HUES64 (cell line): ENCODE data around the gene SLC25A18.

Source experiments
- H3K27ac ChIP-seq: 2 replicates; pipeline ENCODE4 v1.7.0; 2013; ENCODE audit warnings: low read depth, low read length, inconsistent platforms
- H3K27me3 ChIP-seq: 2 replicates; pipeline ENCODE4 v1.6.1; 2013; ENCODE audit warnings: mild to moderate bottlenecking, low read length; ENCODE audit not compliant: insufficient read depth
- H3K36me3 ChIP-seq: 2 replicates; pipeline ENCODE4 v1.6.1; 2013; ENCODE audit warnings: mild to moderate bottlenecking, low read length; ENCODE audit not compliant: insufficient read depth
- H3K4me1 ChIP-seq: 2 replicates; pipeline ENCODE4 v1.6.1; 2013; ENCODE audit warnings: mild to moderate bottlenecking, low read length, moderate library complexity; ENCODE audit not compliant: insufficient read depth
- H3K4me3 ChIP-seq: 2 replicates; pipeline ENCODE4 v1.5.1; 2013; ENCODE audit warnings: mild to moderate bottlenecking, low read length, moderate library complexity
- H3K9ac ChIP-seq: 2 replicates; pipeline ENCODE4 v1.6.1; 2013; ENCODE audit warnings: mild to moderate bottlenecking, low read depth, low read length
- H3K9me3 ChIP-seq: 2 replicates; pipeline ENCODE4 v1.6.1; 2013; ENCODE audit warnings: low read depth, low read length; ENCODE audit not compliant: insufficient read depth
- WGBS: fragments of 150-250, 120-280 bp; methylation state at CpG from one replicate; pipeline ENCODE4 v1.1.7; 2013; ENCODE audit warnings: missing lambda C conversion rate; 5-methylcytosine and 5-hydroxymethylcytosine counted together

SLC25A18 gene

GRCh38 chr22:17586831-17587440 is 23.6 kb downstream of the SLC25A18 start:
- H3K36me3 ChIP-seq = peaks cover 20% of the 10 kb centered on the region
- no peaks in the 10 kb centered on the region for H3K9me3 ChIP-seq
- H3K27ac ChIP-seq = no peak overlapping the region
- H3K9ac ChIP-seq = no peak overlapping the region
- H3K27me3 ChIP-seq = no peaks in the 10 kb centered on the region
- no peak overlapping the region for H3K4me3 ChIP-seq
- H3K4me1 ChIP-seq = no peaks in the 10 kb centered on the region
- WGBS = 91% methylated on average over 14 of the region's 14 CpGs

DNA sequence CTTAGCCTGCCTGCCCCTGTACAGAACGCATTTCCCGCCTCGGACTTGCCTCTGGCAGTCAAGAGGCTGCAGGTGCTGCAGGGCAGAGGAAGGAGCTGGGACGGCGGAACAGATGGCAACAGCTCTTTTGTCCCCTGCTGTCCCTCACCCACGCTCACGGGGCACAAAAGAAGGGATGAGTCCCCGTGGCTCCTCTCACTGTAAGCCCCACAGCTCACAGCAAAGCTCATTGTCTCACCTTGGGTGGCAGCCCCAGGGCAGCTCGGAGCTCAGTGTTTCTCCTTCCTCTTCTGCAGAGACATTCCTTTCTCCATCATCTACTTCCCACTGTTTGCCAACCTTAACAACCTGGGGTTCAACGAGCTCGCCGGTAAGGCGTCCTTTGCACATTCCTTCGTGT is 24.3 kb downstream of the SLC25A18 start:
- Histone ChIP-seq H3K9ac (no peak overlapping the region), H3K9me3 (no peaks in the 10 kb centered on the region), H3K27ac (no peak overlapping the region), H3K36me3 (peaks cover 27% of the 10 kb centered on the region), H3K4me1 (no peaks in the 10 kb centered on the region), H3K27me3 (no peaks in the 10 kb centered on the region), H3K4me3 (no peak overlapping the region)
- 88% methylated on average over 14 of the region's 14 CpGs for WGBS

GRCh38 chr22:17588606-17589005 is 25.3 kb downstream of the SLC25A18 start:
- Histone ChIP-seq H3K4me3 (no peak overlapping the region), H3K27ac (no peak overlapping the region), H3K9ac (no peak overlapping the region), H3K4me1 (no peaks in the 10 kb centered on the region), H3K9me3 (no peaks in the 10 kb centered on the region), H3K36me3 (peaks cover 37% of the 10 kb centered on the region), H3K27me3 (no peaks in the 10 kb centered on the region)
- 98% methylated on average over 11 of the region's 11 CpGs for WGBS

DNA sequence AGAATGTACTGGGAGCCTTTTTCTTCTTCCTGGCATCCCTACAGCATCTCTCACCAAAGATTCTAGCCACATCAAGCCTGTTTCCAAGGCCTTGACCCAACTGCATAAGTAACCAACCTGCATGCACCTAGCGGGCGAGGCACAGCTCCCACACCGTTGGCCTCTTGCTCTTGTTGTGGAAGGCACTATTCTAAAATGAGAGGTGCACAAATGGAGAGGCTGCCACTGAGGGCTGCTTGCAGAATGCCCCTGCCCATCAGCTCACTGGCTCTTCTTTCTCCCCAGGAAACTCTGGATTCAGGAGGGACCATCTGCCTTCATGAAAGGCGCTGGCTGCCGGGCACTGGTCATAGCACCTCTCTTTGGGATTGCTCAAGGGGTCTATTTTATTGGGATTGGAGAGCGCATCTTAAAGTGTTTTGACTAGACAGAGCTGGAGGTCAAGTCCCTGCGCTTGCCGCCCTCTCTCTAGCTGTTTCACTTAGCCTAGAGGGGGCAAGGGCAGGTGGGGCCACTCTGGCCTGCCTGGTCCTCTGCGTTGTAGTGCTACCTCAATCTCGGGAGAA is 26.6 kb downstream of the SLC25A18 start:
- peaks cover 49% of the 10 kb centered on the region for H3K36me3 ChIP-seq
- no peaks in the 10 kb centered on the region for H3K4me1 ChIP-seq
- 97% methylated on average over 10 of the region's 10 CpGs for WGBS
- no peaks in the 10 kb centered on the region for H3K27me3 ChIP-seq
- no peaks in the 10 kb centered on the region for H3K9me3 ChIP-seq
- no peak overlapping the region for H3K9ac ChIP-seq
- H3K27ac ChIP-seq = no peak overlapping the region
- H3K4me3 ChIP-seq = no peak overlapping the region

GRCh38 chr22:17590586-17590985 is 27.3 kb downstream of the SLC25A18 start:
- no peaks in the 10 kb centered on the region for H3K27me3 ChIP-seq
- no peaks in the 10 kb centered on the region for H3K4me1 ChIP-seq
- no peaks in the 10 kb centered on the region for H3K9me3 ChIP-seq
- H3K4me3 ChIP-seq = no peak overlapping the region
- no peak overlapping the region for H3K9ac ChIP-seq
- H3K36me3 ChIP-seq = peaks cover 55% of the 10 kb centered on the region
- H3K27ac ChIP-seq = no peak overlapping the region
- WGBS = 93% methylated on average over 5 of the region's 5 CpGs

DNA sequence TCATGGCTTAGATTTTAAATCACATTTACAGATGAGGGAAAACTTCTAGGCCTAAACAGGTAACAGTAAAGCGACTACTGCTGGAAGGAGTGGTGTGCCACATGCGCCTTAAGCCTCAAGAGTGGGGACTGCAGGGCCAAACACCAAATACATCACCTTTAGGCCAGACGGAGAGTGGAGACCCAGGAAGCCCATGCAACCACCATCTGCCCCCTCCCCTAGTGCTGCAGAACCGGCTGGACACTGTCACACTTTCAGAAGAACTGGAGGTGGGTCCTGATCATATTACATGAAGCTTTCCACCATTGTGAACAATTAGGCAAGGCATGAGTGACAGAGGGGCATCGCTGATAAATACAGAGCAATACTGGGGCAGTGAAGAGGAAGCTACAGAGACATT is 28.9 kb downstream of the SLC25A18 start:
- WGBS = 88% methylated on average over 5 of the region's 5 CpGs
- H3K4me3 ChIP-seq = no peak overlapping the region

DNA sequence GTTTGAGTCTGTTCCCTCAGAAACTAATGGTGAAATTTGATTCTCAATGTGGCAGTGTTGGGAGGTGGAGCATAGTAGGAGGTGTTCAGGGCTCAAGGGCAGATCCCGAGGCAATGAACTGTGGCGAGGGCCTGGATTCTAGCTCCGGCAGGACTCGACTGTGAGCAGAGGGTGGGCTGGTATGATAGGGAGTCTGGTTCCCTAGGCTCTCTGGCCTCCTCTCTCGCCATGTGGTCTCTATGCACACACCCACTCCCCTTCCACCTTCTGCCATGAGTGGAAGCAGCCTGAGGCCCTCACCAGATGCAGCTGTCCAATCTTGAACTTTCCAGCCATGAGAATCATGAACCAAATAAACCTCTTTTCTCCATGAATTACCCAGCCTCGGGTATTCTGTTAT is 32.9 kb downstream of the SLC25A18 start:
- no peak overlapping the region for H3K9ac ChIP-seq
- H3K27me3 ChIP-seq = no peaks in the 10 kb centered on the region
- peaks cover 86% of the 10 kb centered on the region for H3K36me3 ChIP-seq
- no peak overlapping the region for H3K27ac ChIP-seq
- H3K4me3 ChIP-seq = no peak overlapping the region
- H3K9me3 ChIP-seq = no peaks in the 10 kb centered on the region
- WGBS = 96% methylated on average over 6 of the region's 6 CpGs
- no peaks in the 10 kb centered on the region for H3K4me1 ChIP-seq

More for the DNA sequence above, 28.9 kb downstream of the SLC25A18 start:
- Histone ChIP-seq H3K4me1 (no peaks in the 10 kb centered on the region), H3K27me3 (no peaks in the 10 kb centered on the region), H3K9me3 (no peaks in the 10 kb centered on the region), H3K9ac (no peak overlapping the region), H3K27ac (no peak overlapping the region), H3K36me3 (peaks cover 66% of the 10 kb centered on the region)

GRCh38 chr22:17597217-17597616 is 33.9 kb downstream of the SLC25A18 start:
- WGBS = 90% methylated on average over 2 of the region's 2 CpGs

DNA sequence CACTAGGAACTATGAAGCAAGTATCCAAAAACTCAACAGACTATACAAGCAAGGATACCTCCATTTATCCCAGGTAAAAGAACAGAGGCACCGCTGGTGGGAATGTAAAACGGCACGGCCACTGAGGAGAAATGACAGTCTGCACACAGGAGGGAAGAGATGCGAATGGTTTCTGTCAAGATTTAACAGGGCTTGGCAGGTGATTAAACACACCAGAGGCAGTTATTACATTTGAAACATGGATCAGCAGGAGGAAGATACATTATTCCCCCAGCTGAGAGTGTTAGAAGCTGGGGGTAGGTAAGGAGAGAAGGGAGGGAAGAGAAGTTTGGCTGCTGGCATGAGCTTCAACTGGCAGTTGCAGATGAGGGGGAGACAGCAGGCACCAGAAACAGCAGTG is 35.0 kb downstream of the SLC25A18 start:
- no peak overlapping the region for H3K4me3 ChIP-seq
- no peaks in the 10 kb centered on the region for H3K27me3 ChIP-seq
- no peaks in the 10 kb centered on the region for H3K9me3 ChIP-seq
- H3K36me3 ChIP-seq = peaks cover 71% of the 10 kb centered on the region
- H3K4me1 ChIP-seq = no peaks in the 10 kb centered on the region
- no peak overlapping the region for H3K27ac ChIP-seq
- 95% methylated on average over 4 of the region's 4 CpGs for WGBS
- no peak overlapping the region for H3K9ac ChIP-seq

More at GRCh38 chr22:17597217-17597616, 33.9 kb downstream of the SLC25A18 start:
- Histone ChIP-seq H3K9me3 (no peaks in the 10 kb centered on the region), H3K9ac (no peak overlapping the region), H3K36me3 (peaks cover 80% of the 10 kb centered on the region), H3K4me3 (no peak overlapping the region), H3K27me3 (no peaks in the 10 kb centered on the region), H3K4me1 (no peaks in the 10 kb centered on the region), H3K27ac (no peak overlapping the region)

GRCh38 chr22:17601031-17601430 is 37.7 kb downstream of the SLC25A18 start:
- H3K36me3 ChIP-seq = peaks cover 63% of the 10 kb centered on the region
- H3K9ac ChIP-seq = no peak overlapping the region
- no peaks in the 10 kb centered on the region for H3K4me1 ChIP-seq
- no peaks in the 10 kb centered on the region for H3K27me3 ChIP-seq
- H3K9me3 ChIP-seq = no peaks in the 10 kb centered on the region
- H3K27ac ChIP-seq = no peak overlapping the region
- 96% methylated on average over 3 of the region's 3 CpGs for WGBS
- no peak overlapping the region for H3K4me3 ChIP-seq

GRCh38 chr22:17603668-17604067 is 40.4 kb downstream of the SLC25A18 start:
- no peaks in the 10 kb centered on the region for H3K4me1 ChIP-seq
- peaks cover 62% of the 10 kb centered on the region for H3K36me3 ChIP-seq
- WGBS = 93% methylated on average over 4 of the region's 4 CpGs
- no peaks in the 10 kb centered on the region for H3K9me3 ChIP-seq
- H3K27me3 ChIP-seq = no peaks in the 10 kb centered on the region
- H3K4me3 ChIP-seq = no peak overlapping the region
- H3K9ac ChIP-seq = no peak overlapping the region
- no peak overlapping the region for H3K27ac ChIP-seq

DNA sequence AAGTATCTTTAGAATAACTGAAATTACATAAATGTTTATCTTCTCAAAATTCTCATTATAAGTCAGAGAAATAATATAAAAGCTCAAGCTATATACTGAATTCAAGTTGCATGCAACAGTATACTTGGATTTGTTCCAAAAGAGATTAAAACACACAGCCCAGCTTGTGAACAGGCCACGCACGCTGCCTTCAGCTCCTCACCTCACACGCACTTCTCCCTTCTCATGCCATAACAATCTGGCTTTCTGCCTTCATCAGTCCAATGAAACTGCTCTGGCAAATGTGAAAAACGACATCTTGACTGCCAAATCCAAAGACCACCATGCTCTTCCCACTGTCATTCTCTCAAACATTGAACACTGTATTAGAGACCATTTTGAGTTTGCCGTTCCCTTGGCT is 43.2 kb downstream of the SLC25A18 start:
- no peak overlapping the region for H3K27ac ChIP-seq
- H3K27me3 ChIP-seq = no peaks in the 10 kb centered on the region
- WGBS = 93% methylated on average over 5 of the region's 5 CpGs

More for the DNA sequence above, 43.2 kb downstream of the SLC25A18 start:
- Histone ChIP-seq H3K4me3 (no peak overlapping the region), H3K36me3 (peaks cover 60% of the 10 kb centered on the region), H3K4me1 (no peaks in the 10 kb centered on the region), H3K9ac (no peak overlapping the region), H3K9me3 (no peaks in the 10 kb centered on the region)
